GM19035 (cell line): Measurements from ENCODE around the gene SGK2.

Source experiments
- ATAC-seq: cut with Tn5 transposase; IDR thresholded peaks from one replicate; pipeline ENCODE4 v1.9.1; 2021; ENCODE audit not compliant: unreplicated experiment

The SGK2 gene

GRCh38 chr20:43536041-43536816, 22.6 kb upstream of the SGK2 start:
- no peak for ATAC-seq

DNA sequence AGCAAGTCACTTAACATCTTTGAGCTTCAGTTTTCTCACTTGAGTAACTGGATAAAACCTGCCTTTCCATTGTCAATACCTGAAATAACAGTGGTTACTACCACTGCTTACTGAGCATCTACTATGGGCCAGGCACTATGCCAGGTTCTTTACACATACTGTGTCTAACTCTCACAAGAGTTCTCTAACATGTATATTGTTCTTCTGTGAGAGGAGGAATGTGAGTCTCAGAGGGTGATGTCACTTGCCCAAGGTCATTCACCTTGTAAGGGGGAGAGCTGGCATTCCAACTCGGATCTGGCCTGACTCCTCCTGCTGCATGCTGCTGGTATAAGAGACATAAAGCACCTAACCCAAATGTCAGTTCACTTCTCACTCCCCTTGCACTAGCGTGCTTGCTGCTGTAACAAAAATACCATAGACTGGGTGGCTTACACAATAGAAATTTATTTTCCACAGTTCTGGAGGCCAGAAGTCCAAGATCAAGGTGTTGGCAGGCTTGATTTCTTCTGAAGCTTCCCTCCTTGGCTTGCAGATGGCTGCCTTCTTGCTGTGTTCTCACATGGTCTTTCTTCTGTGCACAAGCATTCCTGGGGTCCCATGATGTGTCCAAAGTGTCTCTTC, 21.9 kb upstream of the SGK2 start:
- no peak for ATAC-seq

DNA sequence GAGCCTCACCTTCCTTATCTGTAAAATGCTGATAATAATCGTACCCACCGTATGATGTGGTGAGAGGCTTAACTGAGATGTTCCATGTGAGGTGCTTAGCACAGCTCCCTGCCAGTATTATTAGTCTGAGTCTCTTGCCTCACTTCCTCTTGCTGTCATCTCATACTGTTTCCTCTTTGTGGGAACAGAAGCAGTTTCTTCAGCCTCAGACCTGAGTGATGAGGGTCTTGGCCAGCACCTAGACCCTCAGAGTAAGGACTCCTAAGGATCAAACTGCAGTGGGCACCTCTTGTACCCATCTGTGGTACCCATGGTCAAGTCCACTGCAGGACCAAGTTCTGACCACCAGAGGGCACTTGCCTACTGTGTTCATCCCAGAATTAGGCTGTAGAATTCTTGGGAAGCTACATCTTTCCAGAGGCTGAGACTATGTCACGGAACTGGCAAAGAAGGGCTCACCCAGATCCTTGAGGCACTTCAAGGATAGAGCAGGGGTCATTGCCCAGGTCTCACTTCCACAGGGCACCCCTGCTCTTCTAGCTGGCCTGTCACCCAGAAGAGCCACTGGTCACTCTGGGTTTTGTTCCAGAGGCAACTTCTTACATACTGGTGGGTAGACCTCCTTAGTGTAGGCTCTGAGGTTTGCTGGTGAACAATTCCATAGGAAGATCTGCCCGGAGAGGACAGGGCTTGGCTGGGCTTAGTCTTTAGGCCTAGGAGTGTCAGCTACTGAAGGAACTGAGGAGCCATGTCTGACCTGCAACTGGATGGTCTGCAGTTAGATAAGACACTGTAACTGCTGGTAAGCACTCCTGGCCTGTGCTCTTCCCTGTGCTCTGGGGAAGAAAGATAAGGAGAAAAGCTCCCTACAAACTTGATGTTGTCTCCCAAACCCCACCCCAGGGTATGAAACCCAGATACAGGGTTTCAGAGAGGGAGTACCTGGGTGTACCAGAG, 20.6 kb upstream of the SGK2 start:
- no peak for ATAC-seq

DNA sequence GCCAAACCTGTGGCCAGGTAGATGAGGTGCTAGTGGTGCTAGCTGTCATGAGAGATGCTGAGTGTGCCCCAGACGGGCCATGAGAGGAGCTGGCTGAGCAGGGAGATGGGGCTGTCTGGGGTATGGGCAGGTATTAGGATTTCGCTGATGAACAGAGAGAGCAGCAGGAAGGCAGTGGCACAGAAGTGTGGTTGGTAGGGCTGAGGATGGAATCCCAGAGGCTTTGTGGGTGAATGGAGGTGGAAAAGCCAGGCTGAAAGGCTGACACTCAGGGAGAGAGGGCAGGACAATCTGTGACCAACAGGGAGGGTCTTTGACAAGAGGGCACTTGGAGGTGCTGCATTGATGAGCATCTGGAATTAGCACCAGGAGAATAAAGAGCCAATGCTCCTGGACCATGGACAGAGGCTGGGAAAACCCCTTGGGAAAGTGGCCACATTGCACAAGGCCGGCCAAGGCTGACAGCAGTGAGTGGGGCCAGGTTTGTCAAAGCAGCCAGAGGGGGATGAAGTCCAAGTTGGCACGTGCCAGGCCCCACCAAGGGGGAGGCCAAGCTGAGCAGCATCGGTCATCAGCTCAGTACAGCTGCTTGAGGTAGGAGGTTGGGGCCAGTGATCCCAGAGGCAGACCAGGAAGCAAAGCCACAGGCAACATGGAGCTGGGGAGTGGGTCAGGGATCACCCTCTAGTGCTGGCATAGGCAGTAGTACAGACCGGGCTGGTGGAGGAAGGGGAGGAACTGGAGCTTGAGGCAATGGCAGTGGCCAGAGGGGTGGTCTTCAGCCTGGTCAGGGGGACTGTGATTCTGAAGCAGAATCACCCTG, 19.7 kb upstream of the SGK2 start:
- ATAC-seq = no peak

DNA sequence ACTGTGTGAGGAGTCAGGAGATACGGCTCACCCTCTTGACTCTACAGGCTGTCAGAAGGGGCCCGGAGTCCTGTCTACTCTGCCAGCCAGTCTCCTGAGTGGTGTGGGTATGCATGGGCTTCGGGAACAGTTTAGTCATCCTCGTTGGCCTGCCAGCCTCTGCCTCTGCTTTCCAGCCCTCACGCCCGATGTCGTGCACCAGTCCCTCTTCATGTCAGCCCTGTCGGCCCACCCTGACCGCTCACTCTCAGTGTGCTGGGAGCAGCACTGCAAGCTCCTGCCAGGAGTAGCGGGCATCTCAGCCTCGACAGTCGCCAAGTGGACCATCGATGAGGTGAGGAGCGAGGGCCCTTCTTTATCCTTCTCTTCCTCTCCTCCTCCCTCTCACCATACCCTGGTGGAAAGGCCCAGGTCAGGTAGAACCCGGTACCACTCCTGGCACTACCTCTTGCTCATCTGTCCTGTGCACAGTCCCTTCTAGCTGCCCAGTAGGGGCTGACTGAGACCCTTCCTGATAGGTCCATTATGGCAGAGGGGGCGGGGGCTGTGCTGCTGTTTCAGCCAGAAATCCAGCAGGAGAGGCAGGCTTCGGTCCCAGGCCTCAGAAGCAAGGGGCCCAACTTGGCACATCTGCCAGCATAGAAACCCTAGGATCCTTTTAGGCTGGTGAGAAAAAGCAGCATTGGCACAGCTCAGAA, 18.7 kb upstream of the SGK2 start:
- no peak for ATAC-seq

DNA sequence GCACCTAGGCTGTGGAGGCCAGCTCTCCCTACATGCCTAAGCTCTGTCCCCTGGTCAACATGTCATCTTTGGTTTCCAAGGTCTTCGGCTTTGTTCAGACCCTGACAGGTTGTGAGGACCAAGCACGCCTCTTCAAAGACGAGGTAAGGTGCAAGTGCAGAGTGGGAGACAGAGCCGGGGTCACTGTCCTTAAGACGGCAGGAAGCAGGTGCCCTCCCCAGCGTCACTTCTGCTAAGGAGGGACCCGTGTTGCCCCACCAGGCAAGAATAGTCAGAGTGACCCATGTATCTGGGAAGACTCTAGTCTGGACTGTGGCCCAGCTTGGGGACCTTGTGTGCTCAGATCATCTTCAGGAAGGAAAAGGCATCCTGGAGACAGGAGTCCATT, 18.2 kb upstream of the SGK2 start:
- no peak for ATAC-seq

GRCh38 chr20:43541214-43541613, 17.6 kb upstream of the SGK2 start:
- no peak for ATAC-seq

- no peak for ATAC-seq
Observed at GRCh38 chr20:43542161-43542560, 16.7 kb upstream of the SGK2 start.

- ATAC-seq = no peak
Observed at GRCh38 chr20:43542674-43543073, 16.2 kb upstream of the SGK2 start.

DNA sequence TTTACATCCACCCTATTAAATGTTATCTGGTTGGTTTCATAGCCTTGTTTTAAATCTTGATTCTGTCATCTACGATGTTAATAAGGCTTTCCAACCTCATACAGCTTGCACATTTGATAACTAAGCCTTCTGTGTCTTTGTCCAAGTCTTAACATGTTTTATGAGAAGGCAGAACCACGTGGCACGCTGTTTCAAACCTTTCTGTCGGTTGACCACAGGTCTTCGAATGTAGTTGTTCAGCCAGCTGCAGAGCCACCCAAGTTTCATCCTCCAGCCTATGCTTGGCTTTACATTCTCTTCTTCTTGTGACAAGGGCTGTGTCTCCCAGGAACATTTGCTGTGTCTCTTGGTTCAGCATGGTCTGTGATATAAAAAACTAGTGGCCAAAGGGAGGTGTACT, 15.7 kb upstream of the SGK2 start:
- no peak for ATAC-seq

- ATAC-seq = no peak
Observed at GRCh38 chr20:43544501-43544900, 14.3 kb upstream of the SGK2 start.

DNA sequence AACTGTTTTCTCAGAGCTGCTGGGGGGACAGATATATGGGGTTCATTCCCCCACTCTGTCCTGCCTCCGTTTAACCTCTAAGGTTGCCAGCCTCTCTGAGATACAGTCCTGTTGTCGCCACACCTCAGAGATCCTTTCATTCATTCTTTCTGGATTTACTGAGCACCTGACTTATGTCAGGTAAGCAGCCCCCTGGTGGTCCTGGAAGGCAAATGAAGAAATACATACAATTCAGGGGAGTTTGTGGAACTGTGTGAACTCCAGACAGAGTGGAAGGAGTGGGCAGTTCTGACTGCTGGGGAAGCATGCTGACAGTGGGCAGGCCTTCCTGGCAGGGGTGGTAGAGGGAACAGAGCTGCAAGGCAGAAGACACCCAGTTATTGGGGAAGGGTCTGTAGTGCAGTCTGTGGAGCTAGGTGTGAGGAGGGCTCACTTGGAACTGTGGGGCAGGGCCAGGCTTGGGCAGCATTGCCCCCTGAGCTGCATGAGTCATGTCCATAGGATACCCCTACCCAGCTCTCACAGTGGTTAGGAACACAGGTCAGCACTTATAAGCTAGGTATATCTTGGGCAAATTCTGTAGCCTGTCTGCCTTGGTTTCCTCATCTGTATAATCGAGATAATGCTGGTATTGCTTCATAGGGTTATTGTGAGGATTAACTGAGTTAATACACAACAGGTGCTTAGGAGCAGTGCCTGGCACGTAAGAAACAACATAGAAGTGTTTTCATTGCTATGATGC, 12.8 kb upstream of the SGK2 start:
- no peak for ATAC-seq

DNA sequence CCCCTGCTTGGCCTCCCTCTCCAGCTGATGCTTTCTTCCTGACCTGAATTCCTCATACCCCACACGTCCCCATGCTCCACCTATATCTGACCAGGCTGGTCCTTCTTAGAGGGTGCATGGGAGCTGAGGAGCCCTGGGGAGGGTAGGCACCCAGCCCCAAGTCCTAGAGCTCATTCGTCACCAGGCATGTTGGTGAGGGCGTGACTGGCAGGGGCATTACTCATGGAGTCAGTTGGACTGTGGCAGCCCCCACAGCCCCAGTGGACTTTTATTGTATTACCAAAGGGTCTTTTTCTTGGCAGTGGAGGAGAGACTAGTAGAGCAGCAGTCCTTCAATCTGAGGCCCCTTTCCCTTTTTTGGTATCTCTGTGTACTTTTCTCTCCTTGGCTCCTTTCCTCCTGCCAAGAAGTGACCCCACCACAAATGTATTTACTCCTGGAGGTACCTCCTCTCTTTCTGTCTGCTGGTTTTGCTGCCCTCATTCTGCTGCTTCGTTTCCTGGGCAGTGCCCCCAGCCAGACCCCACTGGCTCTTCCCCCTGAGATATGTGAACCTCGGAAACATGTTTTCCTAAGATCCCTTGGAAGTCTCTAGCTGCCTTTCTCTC, 10.4 kb upstream of the SGK2 start:
- no peak for ATAC-seq

- ATAC-seq = no peak
Observed at GRCh38 chr20:43549416-43550065, 9.3 kb upstream of the SGK2 start.

GRCh38 chr20:43550456-43550855, 8.4 kb upstream of the SGK2 start:
- ATAC-seq = no peak

DNA sequence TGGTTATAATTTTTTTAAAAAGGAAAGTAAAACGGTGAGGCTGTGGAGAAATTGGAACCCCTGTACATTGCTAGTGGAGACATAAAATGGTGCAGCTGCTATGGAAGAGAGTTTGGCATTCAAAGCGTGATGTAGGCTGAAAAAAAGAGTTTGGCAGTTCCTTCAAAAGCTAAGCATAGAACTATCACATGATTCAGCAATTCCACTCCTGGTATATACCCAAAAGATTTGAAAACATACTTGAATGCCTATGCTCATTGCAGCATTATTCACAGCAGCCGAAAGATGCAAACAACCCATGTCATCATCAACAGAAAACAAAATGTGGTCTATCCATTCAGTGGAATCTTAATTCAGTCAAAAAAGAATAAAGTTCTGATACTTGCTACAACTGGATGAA, 4.5 kb upstream of the SGK2 start:
- ATAC-seq = no peak

DNA sequence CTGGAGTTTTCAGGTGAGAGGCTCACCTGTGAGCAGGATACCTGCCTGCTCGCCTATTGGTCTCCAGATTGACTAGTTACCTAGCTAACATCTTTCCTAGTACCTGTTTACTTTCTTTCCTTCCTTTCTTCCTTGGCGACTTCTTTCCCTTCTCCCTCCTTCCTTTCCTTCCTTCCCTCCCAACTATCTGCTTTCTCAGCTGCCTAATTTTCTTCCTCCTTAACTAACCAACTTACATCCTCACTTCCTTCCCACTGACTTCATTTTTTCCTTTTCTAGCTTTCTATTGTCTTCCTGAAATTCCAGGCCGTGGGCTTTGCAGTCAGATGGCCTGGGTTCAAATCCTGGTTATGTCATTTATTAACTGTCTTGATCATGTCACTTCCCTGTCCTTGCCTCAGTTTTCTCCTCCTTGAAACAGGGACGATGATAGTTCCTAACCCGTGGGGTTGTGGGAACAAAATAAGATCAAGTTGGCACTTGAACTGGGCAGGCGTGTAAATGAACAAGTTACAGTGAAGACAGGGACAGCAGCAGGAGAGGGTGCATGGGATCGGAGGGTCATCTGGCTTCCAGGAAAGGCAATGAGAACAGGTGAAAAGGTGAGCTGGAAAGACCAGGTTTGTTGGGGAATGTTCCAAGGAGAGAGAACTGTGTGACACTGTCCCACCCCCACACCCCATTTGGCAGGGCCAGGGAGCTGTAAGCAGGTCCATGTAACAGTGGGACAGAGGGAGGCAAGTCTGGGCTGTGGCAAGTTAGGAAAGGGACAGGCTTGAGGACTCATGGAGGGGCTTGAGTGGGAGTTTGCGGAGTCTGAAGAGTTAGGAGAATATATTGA, 540 bp downstream of the SGK2 start:
- ATAC-seq = no peak

GRCh38 chr20:43560974-43561373, 2.1 kb downstream of the SGK2 start:
- ATAC-seq = no peak
